Pericardium fibroblast (primary cell): Measurements from ENCODE around the gene BAIAP3. TPM values are rescaled to one million over a fixed set of nuclear protein-coding genes. Genes with fewer than 3 reads are reported as not detected.

Source experiments
- total RNA-seq: library from RNA; depleted of rRNA; stranded (reverse); fragments of >200 nt; gene quantifications from 2 replicates; pipeline ENCODE4 v1.2.3, GENCODE V29; 2015

Gene BAIAP3
- total RNA-seq, result 0.09 and 0.12 TPM in 2 replicates

GRCh38 chr16:1333149-1333812, at the start of gene BAIAP3:
Gene BAIAP3 (plus strand): TSS chr16:1333645. CDS start chr16:1338550, 4,905 bp downstream.

GRCh38 chr16:1308977-1309885, 24.2 kb upstream of the BAIAP3 start, which contains the start of gene UBE2I:
Gene UBE2I (plus strand): TSS chr16:1309636. CDS start chr16:1314031, 4,395 bp downstream.

GRCh38 chr16:1351582-1352362, 18.3 kb downstream of the BAIAP3 start, which contains the start of the genes GNPTG and TSR3:
Gene GNPTG (plus strand): TSS chr16:1351931. CDS start chr16:1351966, 35 bp downstream.
Gene TSR3 (minus strand): TSS chr16:1351878. CDS start chr16:1351804, 74 bp downstream.

Other genes starting within 250 kb of the BAIAP3 start
- not detected in 2 replicates for gene C1QTNF8, start 237.4 kb upstream of the BAIAP3 start, total RNA-seq
- gene CACNA1H, start 180.5 kb upstream of the BAIAP3 start, total RNA-seq, result 2.6 and 2.8 TPM in 2 replicates
- not detected in 2 replicates for gene TPSG1, start 108.4 kb upstream of the BAIAP3 start, total RNA-seq
- gene TPSB2, start 103.5 kb upstream of the BAIAP3 start, total RNA-seq, result not detected in 2 replicates
- gene TPSAB1, start 92.9 kb upstream of the BAIAP3 start, total RNA-seq, result not detected in 2 replicates
- gene TPSD1, start 77.6 kb upstream of the BAIAP3 start, total RNA-seq, result not detected in 2 replicates
- 34.5 and 67.3 TPM in 2 replicates for gene UBE2I, start 24.0 kb upstream of the BAIAP3 start, total RNA-seq
- gene TSR3, start 18.2 kb downstream of the BAIAP3 start, total RNA-seq, result 77.6 and 105 TPM in 2 replicates
- gene GNPTG, start 18.3 kb downstream of the BAIAP3 start, total RNA-seq, result 43.7 and 70.5 TPM in 2 replicates
- gene UNKL, start 81.1 kb downstream of the BAIAP3 start, total RNA-seq, result 8.8 and 14.0 TPM in 2 replicates
- gene UQCC4, start 87.1 kb downstream of the BAIAP3 start, total RNA-seq, result 12.9 and 22.3 TPM in 2 replicates
- gene PERCC1, start 97.4 kb downstream of the BAIAP3 start, total RNA-seq, result not detected in 2 replicates
- 0.26 and 0.58 TPM in 2 replicates for gene CCDC154, start 110.9 kb downstream of the BAIAP3 start, total RNA-seq
- gene CLCN7, start 141.4 kb downstream of the BAIAP3 start, total RNA-seq, result 64.2 and 80.8 TPM in 2 replicates
- gene PTX4, start 155.3 kb downstream of the BAIAP3 start, total RNA-seq, result 1.9 TPM in 1 of 2 replicates, not detected in the other
- 14.7 and 19.1 TPM in 2 replicates for gene TELO2, start 159.7 kb downstream of the BAIAP3 start, total RNA-seq
- gene TMEM204, start 200.0 kb downstream of the BAIAP3 start, total RNA-seq, result 18.1 and 32.6 TPM in 2 replicates